Measurements from ENCODE around the gene NID1. TPM values are rescaled to one million over a fixed set of nuclear protein-coding genes. Genes with fewer than 3 reads are reported as not detected.

The NID1 gene
- total RNA-seq, 1 experiment from 2014 or later = 19.2 TPM

DNA sequence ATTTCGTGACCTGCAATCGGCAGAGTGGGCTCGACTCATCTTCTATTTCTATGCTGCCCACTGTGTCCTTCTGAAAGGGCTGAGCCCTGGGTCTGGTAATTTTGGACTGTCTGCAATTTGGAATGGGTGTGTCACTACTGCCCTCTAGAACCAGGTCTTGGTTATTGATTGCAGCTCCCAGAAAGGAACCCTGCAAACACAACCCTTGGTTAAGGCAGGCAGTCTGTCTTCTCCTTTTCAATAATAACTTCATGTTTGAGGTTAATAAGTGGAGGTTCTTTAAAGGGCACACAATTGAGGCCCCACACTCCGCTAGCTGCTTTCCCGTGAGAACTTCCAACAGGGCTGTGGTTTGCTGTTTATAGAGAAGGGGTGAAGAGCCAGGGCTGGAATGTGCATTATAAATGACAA, 118.3 kb downstream of the NID1 start:
- Mint-ChIP-seq H3K27me3 (ENCODE audit: low read depth) (no peaks in the 10 kb centered on the region), H3K9me3 (peaks cover 4% of the 10 kb centered on the region; the same call in 1 of the 2 replicates), H3K4me3 (no peak overlapping the region), H3K4me1 (no peaks in the 10 kb centered on the region), H3K36me3 (no peaks in the 10 kb centered on the region), H3K27ac (no peak overlapping the region)
- TF ChIP-seq ZNF232 (CRISPR knock-in tag; IDR thresholded peaks at IDR 0.05) (no peak), HMGA2 (CRISPR knock-in tag; IDR thresholded peaks at IDR 0.05) (no peak), JUN (CRISPR knock-in tag; IDR thresholded peaks at IDR 0.05) (no peak), NFE2L1 (CRISPR knock-in tag; IDR thresholded peaks at IDR 0.05) (no peak)
- DNase-seq (ENCODE audit: low spot score) = no peak
- ChIA-PET CTCF (interaction anchor here (1.3 to 1.4 kb wide), 2 partner anchors 25 to 81 kb away, joined by 5 to 8 read pairs; no protein-coding TSS in a partner anchor), POLR2A (no interaction called here)
- ATAC-seq = no peak; the same call in 1 of the 2 replicates

DNA sequence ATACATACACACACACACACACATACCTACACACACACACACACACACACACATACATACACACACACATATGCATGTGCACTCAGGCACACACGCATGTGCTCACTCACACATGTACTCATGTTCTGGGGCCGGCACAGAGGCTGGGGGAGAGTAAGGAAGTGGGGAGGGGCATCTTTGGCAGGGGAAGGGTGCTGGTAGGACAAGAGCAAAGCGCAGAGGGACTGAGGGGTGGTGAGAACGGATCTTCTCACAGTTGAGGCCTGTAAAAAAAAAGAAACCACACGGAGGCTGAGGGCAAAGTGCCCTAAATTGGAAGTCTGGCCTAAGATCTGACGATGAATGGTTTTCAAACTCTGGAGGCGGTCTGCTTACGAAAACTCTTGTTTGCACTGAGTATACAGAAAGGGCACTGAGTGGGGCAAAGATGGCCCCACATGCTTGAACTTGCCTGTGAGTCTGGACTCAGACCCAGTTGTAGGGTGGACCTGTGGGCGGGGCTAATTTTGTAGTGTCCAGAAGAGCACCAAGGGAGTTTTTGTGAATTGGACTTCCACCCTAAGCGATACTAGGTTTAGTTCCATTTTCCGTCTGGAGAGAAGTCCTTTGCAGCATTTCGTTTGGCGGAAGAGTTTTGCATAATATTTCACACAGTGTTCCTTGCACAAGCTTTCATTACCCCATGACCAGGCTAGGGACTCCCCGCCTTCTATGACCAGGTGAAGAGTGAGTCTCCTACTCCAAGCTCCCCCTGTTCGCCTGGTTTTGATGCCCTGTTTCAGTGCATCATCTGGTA, 118.9 kb downstream of the NID1 start:
- Mint-ChIP-seq H3K27me3 (ENCODE audit: low read depth) (no peaks in the 10 kb centered on the region), H3K9me3 (peaks cover 3% of the 10 kb centered on the region; the same call in 1 of the 2 replicates), H3K4me1 (no peaks in the 10 kb centered on the region), H3K4me3 (no peak overlapping the region), H3K36me3 (no peaks in the 10 kb centered on the region), H3K27ac (no peak overlapping the region)
- no peak for DNase-seq (ENCODE audit: low spot score)
- no peak for ATAC-seq
- POLR2A ChIA-PET = no interaction called here
- TF ChIP-seq JAZF1 (CRISPR knock-in tag; IDR thresholded peaks at IDR 0.05) = no peak
- no peak for TF ChIP-seq ZBTB21 (CRISPR knock-in tag; IDR thresholded peaks at IDR 0.05; ENCODE audit: borderline replicate concordance)
- TF ChIP-seq, protein P1, sequence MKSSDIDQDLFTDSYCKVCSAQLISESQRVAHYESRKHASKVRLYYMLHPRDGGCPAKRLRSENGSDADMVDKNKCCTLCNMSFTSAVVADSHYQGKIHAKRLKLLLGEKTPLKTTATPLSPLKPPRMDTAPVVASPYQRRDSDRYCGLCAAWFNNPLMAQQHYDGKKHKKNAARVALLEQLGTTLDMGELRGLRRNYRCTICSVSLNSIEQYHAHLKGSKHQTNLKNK (CRISPR knock-in tag; IDR thresholded peaks at IDR 0.05) = no peak
- TF ChIP-seq, protein P2, sequence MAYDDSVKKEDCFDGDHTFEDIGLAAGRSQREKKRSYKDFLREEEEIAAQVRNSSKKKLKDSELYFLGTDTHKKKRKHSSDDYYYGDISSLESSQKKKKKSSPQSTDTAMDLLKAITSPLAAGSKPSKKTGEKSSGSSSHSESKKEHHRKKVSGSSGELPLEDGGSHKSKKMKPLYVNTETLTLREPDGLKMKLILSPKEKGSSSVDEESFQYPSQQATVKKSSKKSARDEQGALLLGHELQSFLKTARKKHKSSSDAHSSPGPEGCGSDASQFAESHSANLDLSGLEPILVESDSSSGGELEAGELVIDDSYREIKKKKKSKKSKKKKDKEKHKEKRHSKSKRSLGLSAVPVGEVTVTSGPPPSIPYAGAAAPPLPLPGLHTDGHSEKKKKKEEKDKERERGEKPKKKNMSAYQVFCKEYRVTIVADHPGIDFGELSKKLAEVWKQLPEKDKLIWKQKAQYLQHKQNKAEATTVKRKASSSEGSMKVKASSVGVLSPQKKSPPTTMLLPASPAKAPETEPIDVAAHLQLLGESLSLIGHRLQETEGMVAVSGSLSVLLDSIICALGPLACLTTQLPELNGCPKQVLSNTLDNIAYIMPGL (CRISPR knock-in tag; IDR thresholded peaks at IDR 0.05) = no peak
- TF ChIP-seq PRRX2 (CRISPR knock-in tag; IDR thresholded peaks at IDR 0.05) = no peak
- no peak for TF ChIP-seq FOXJ3 (CRISPR knock-in tag; IDR thresholded peaks at IDR 0.05; ENCODE audit: borderline replicate concordance)
- TF ChIP-seq, protein P3, sequence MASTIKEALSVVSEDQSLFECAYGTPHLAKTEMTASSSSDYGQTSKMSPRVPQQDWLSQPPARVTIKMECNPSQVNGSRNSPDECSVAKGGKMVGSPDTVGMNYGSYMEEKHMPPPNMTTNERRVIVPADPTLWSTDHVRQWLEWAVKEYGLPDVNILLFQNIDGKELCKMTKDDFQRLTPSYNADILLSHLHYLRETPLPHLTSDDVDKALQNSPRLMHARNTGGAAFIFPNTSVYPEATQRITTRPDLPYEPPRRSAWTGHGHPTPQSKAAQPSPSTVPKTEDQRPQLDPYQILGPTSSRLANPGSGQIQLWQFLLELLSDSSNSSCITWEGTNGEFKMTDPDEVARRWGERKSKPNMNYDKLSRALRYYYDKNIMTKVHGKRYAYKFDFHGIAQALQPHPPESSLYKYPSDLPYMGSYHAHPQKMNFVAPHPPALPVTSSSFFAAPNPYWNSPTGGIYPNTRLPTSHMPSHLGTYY (CRISPR knock-in tag; IDR thresholded peaks at IDR 0.05) = no peak
- TF ChIP-seq, protein P4, sequence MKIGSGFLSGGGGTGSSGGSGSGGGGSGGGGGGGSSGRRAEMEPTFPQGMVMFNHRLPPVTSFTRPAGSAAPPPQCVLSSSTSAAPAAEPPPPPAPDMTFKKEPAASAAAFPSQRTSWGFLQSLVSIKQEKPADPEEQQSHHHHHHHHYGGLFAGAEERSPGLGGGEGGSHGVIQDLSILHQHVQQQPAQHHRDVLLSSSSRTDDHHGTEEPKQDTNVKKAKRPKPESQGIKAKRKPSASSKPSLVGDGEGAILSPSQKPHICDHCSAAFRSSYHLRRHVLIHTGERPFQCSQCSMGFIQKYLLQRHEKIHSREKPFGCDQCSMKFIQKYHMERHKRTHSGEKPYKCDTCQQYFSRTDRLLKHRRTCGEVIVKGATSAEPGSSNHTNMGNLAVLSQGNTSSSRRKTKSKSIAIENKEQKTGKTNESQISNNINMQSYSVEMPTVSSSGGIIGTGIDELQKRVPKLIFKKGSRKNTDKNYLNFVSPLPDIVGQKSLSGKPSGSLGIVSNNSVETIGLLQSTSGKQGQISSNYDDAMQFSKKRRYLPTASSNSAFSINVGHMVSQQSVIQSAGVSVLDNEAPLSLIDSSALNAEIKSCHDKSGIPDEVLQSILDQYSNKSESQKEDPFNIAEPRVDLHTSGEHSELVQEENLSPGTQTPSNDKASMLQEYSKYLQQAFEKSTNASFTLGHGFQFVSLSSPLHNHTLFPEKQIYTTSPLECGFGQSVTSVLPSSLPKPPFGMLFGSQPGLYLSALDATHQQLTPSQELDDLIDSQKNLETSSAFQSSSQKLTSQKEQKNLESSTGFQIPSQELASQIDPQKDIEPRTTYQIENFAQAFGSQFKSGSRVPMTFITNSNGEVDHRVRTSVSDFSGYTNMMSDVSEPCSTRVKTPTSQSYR (CRISPR knock-in tag; IDR thresholded peaks at IDR 0.05) = no peak
- TF ChIP-seq CBFB (CRISPR knock-in tag; IDR thresholded peaks at IDR 0.05; ENCODE audit: low read depth) = no peak
- TF ChIP-seq ZNF121 (CRISPR knock-in tag; IDR thresholded peaks at IDR 0.05) = no peak
- TF ChIP-seq SMAD3 (CRISPR knock-in tag; IDR thresholded peaks at IDR 0.05; ENCODE audit: borderline replicate concordance) = no peak
- TF ChIP-seq SOX15 (CRISPR knock-in tag; IDR thresholded peaks at IDR 0.05) = no peak
- TF ChIP-seq, protein P5, sequence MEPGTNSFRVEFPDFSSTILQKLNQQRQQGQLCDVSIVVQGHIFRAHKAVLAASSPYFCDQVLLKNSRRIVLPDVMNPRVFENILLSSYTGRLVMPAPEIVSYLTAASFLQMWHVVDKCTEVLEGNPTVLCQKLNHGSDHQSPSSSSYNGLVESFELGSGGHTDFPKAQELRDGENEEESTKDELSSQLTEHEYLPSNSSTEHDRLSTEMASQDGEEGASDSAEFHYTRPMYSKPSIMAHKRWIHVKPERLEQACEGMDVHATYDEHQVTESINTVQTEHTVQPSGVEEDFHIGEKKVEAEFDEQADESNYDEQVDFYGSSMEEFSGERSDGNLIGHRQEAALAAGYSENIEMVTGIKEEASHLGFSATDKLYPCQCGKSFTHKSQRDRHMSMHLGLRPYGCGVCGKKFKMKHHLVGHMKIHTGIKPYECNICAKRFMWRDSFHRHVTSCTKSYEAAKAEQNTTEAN (CRISPR knock-in tag; IDR thresholded peaks at IDR 0.05) = no peak
- CTCF ChIA-PET = interaction anchor here (0.5 to 2.5 kb wide), 5 partner anchors 21 to 94 kb away, joined by 3 to 9 read pairs (median 6); no protein-coding TSS in a partner anchor
